ENCODE measurements around the gene FRY. TPM values are rescaled to one million over a fixed set of nuclear protein-coding genes. Genes with fewer than 3 reads are reported as not detected.

FRY gene
- total RNA-seq, 1 experiment from 2014 or later = 1.9 TPM

GRCh38 chr13:32176696-32177095 lies 145.1 kb downstream of the FRY start:
- no peak for DNase-seq (ENCODE audit: low read depth)
- in situ Hi-C loops (cut with HindIII; ENCODE audit: low pct_unique_long_range_greater_than_20kb, low sequenced_read_pairs) = no loop called here

GRCh38 chr13:32178763-32179162 lies 147.2 kb downstream of the FRY start:
- no peak for DNase-seq (ENCODE audit: low read depth)
- in situ Hi-C loops (cut with HindIII; ENCODE audit: low pct_unique_long_range_greater_than_20kb, low sequenced_read_pairs) = no loop called here

GRCh38 chr13:32179708-32180107 lies 148.1 kb downstream of the FRY start:
- in situ Hi-C loops (cut with HindIII; ENCODE audit: low pct_unique_long_range_greater_than_20kb, low sequenced_read_pairs) = no loop called here
- no peak for DNase-seq (ENCODE audit: low read depth)

- in situ Hi-C loops (cut with HindIII; ENCODE audit: low pct_unique_long_range_greater_than_20kb, low sequenced_read_pairs) = no loop called here
- DNase-seq (ENCODE audit: low read depth) = no peak
Measured at GRCh38 chr13:32187651-32188050, 156.1 kb downstream of the FRY start.

GRCh38 chr13:32191452-32191998 lies 160.0 kb downstream of the FRY start:
- in situ Hi-C loops (cut with HindIII; ENCODE audit: low pct_unique_long_range_greater_than_20kb, low sequenced_read_pairs) = no loop called here

GRCh38 chr13:32195713-32196112 lies 164.1 kb downstream of the FRY start:
- DNase-seq (ENCODE audit: low read depth) = no peak
- in situ Hi-C loops (cut with HindIII; ENCODE audit: low pct_unique_long_range_greater_than_20kb, low sequenced_read_pairs) = no loop called here

More at GRCh38 chr13:32191452-32191998, 160.0 kb downstream of the FRY start:
- no peak for DNase-seq (ENCODE audit: low read depth)

GRCh38 chr13:32199168-32199567 lies 167.6 kb downstream of the FRY start:
- DNase-seq (ENCODE audit: low read depth) = no peak
- in situ Hi-C loops (cut with HindIII; ENCODE audit: low pct_unique_long_range_greater_than_20kb, low sequenced_read_pairs) = no loop called here

GRCh38 chr13:32200741-32201140 lies 169.2 kb downstream of the FRY start:
- in situ Hi-C loops (cut with HindIII; ENCODE audit: low pct_unique_long_range_greater_than_20kb, low sequenced_read_pairs) = no loop called here

GRCh38 chr13:32201809-32202208 lies 170.2 kb downstream of the FRY start:
- no peak for DNase-seq (ENCODE audit: low read depth)
- in situ Hi-C loops (cut with HindIII; ENCODE audit: low pct_unique_long_range_greater_than_20kb, low sequenced_read_pairs) = no loop called here

More at GRCh38 chr13:32200741-32201140, 169.2 kb downstream of the FRY start:
- DNase-seq (ENCODE audit: low read depth) = no peak

GRCh38 chr13:32202268-32202667 lies 170.7 kb downstream of the FRY start:
- no peak for DNase-seq (ENCODE audit: low read depth)
- in situ Hi-C loops (cut with HindIII; ENCODE audit: low pct_unique_long_range_greater_than_20kb, low sequenced_read_pairs) = no loop called here

- in situ Hi-C loops (cut with HindIII; ENCODE audit: low pct_unique_long_range_greater_than_20kb, low sequenced_read_pairs) = no loop called here
- DNase-seq (ENCODE audit: low read depth) = no peak
Measured at GRCh38 chr13:32203221-32203620, 171.6 kb downstream of the FRY start.

GRCh38 chr13:32203736-32204135 lies 172.2 kb downstream of the FRY start:
- in situ Hi-C loops (cut with HindIII; ENCODE audit: low pct_unique_long_range_greater_than_20kb, low sequenced_read_pairs) = no loop called here
- DNase-seq (ENCODE audit: low read depth) = no peak

- DNase-seq (ENCODE audit: low read depth) = no peak
- in situ Hi-C loops (cut with HindIII; ENCODE audit: low pct_unique_long_range_greater_than_20kb, low sequenced_read_pairs) = no loop called here
Measured at GRCh38 chr13:32205431-32206096, 174.0 kb downstream of the FRY start.

GRCh38 chr13:32206097-32206740 lies 174.6 kb downstream of the FRY start:
- in situ Hi-C loops (cut with HindIII; ENCODE audit: low pct_unique_long_range_greater_than_20kb, low sequenced_read_pairs) = no loop called here

GRCh38 chr13:32208860-32209259 lies 177.3 kb downstream of the FRY start:
- DNase-seq (ENCODE audit: low read depth) = no peak
- in situ Hi-C loops (cut with HindIII; ENCODE audit: low pct_unique_long_range_greater_than_20kb, low sequenced_read_pairs) = no loop called here

More at GRCh38 chr13:32206097-32206740, 174.6 kb downstream of the FRY start:
- DNase-seq (ENCODE audit: low read depth) = no peak

- in situ Hi-C loops (cut with HindIII; ENCODE audit: low pct_unique_long_range_greater_than_20kb, low sequenced_read_pairs) = no loop called here
- no peak for DNase-seq (ENCODE audit: low read depth)
Measured at GRCh38 chr13:32209652-32210051, 178.1 kb downstream of the FRY start.

GRCh38 chr13:32210101-32210500 lies 178.5 kb downstream of the FRY start:
- no peak for DNase-seq (ENCODE audit: low read depth)
- in situ Hi-C loops (cut with HindIII; ENCODE audit: low pct_unique_long_range_greater_than_20kb, low sequenced_read_pairs) = no loop called here

- DNase-seq (ENCODE audit: low read depth) = no peak
- in situ Hi-C loops (cut with HindIII; ENCODE audit: low pct_unique_long_range_greater_than_20kb, low sequenced_read_pairs) = no loop called here
Measured at GRCh38 chr13:32211813-32212212, 180.2 kb downstream of the FRY start.

GRCh38 chr13:32212421-32212820 lies 180.8 kb downstream of the FRY start:
- in situ Hi-C loops (cut with HindIII; ENCODE audit: low pct_unique_long_range_greater_than_20kb, low sequenced_read_pairs) = no loop called here
- DNase-seq (ENCODE audit: low read depth) = no peak

GRCh38 chr13:32213626-32214025 lies 182.1 kb downstream of the FRY start:
- in situ Hi-C loops (cut with HindIII; ENCODE audit: low pct_unique_long_range_greater_than_20kb, low sequenced_read_pairs) = no loop called here

More at GRCh38 chr13:32213626-32214025, 182.1 kb downstream of the FRY start:
- DNase-seq (ENCODE audit: low read depth) = no peak
